HL-60/S4 treated with phorbol 12-myristate 13-acetate at 8.2 ng/mL for 4 days and 3 days (cell line): ENCODE measurements around the gene ZFYVE26.
"Not testable (repeated sequence)": the region's sequence is repeated elsewhere in the genome, so short reads cannot be mapped to it uniquely, and the experiment has no call there.

Source experiments
- in situ Hi-C: fragments of 300-500 bp; cut with MboI; formaldehyde crosslinking; loops from 2 replicates; pipeline ENCODE4 v1.15.0; 2022; ENCODE audit warnings: low sequenced_read_pairs

Gene ZFYVE26

GRCh38 chr14:67816326-67817002 lies at the start of gene ZFYVE26:
TSS of gene ZFYVE26 (minus strand) at chr14:67816590. CDS start at chr14:67815963, 627 bp downstream.
- in situ Hi-C loops = no loop called here

GRCh38 chr14:67863223-67863622 lies 46.8 kb upstream of the ZFYVE26 start:
- in situ Hi-C loops = no loop called here

GRCh38 chr14:67859169-67859749 lies 42.9 kb upstream of the ZFYVE26 start:
- in situ Hi-C loops = no loop called here

- in situ Hi-C loops = no loop called here
Measured at GRCh38 chr14:67857778-67858350, 41.5 kb upstream of the ZFYVE26 start.

GRCh38 chr14:67856827-67857226 lies 40.4 kb upstream of the ZFYVE26 start:
- in situ Hi-C loops = no loop called here

GRCh38 chr14:67853715-67854114 lies 37.3 kb upstream of the ZFYVE26 start:
- in situ Hi-C loops = no loop called here

GRCh38 chr14:67852926-67853604 lies 36.7 kb upstream of the ZFYVE26 start:
- in situ Hi-C loops = no loop called here

GRCh38 chr14:67851785-67852410 lies 35.5 kb upstream of the ZFYVE26 start:
- in situ Hi-C loops = no loop called here

- in situ Hi-C loops = no loop called here
Measured at GRCh38 chr14:67850066-67850830, 33.9 kb upstream of the ZFYVE26 start.

- in situ Hi-C loops = no loop called here
Measured at GRCh38 chr14:67846029-67846610, 29.7 kb upstream of the ZFYVE26 start.

- in situ Hi-C loops = no loop called here
Measured at GRCh38 chr14:67837011-67837624, 20.7 kb upstream of the ZFYVE26 start.

- in situ Hi-C loops = no loop called here
Measured at GRCh38 chr14:67835596-67835995, 19.2 kb upstream of the ZFYVE26 start.

GRCh38 chr14:67833403-67833802 lies 17.0 kb upstream of the ZFYVE26 start:
- in situ Hi-C loops = no loop called here

GRCh38 chr14:67831113-67831512 lies 14.7 kb upstream of the ZFYVE26 start:
- in situ Hi-C loops = no loop called here

GRCh38 chr14:67821121-67821520 lies 4.7 kb upstream of the ZFYVE26 start:
- in situ Hi-C loops = no loop called here

- in situ Hi-C loops = no loop called here
Measured at GRCh38 chr14:67820428-67820971, 4.1 kb upstream of the ZFYVE26 start.

GRCh38 chr14:67819563-67820421 lies 3.4 kb upstream of the ZFYVE26 start, which contains the start of gene RAD51B:
TSS of gene RAD51B (plus strand) at chr14:67819779.
- in situ Hi-C loops = no loop called here

GRCh38 chr14:67818476-67818875 lies 2.1 kb upstream of the ZFYVE26 start:
- in situ Hi-C loops = not testable (repeated sequence)
